ENCODE results near the gene CLSTN1. TPM values are rescaled to one million over a fixed set of nuclear protein-coding genes. Genes with fewer than 3 reads are reported as not detected.

The CLSTN1 gene
- total RNA-seq, 1 donor from 2014 or later = 71.0 TPM

DNA sequence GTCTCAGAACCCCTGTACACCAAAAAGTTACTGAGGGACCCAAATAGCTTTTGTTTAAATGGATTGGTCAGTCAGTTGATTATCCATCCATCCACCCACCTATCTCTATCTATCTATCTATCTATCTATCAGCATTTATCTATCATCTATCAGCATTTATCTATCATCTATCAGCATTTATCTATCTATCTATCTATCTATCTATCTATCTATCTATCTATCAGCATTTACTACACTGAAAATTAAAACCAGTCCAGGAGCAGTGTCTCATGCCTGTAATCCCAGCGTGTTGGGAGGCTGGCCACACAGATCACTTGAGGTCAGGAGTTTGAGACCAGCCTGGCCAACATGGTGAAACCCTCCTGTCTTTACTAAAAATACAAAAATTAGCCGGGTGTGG lies 47.1 kb downstream of the CLSTN1 start:
- Histone ChIP-seq H3K9me3 (no peaks in the 10 kb centered on the region), H3K4me3 (no peak overlapping the region), H3K27ac (no peak overlapping the region), H3K36me3 (peaks cover 8% of the 10 kb centered on the region), H3K4me1 (no peaks in the 10 kb centered on the region), H3K27me3 (no peaks in the 10 kb centered on the region)
- ATAC-seq (no peak), DNase-seq (no peak)
- intact Hi-C loops (cut with DNase I) = no loop called here
- no peak for TF ChIP-seq CTCF (IDR thresholded peaks at IDR 0.05)

DNA sequence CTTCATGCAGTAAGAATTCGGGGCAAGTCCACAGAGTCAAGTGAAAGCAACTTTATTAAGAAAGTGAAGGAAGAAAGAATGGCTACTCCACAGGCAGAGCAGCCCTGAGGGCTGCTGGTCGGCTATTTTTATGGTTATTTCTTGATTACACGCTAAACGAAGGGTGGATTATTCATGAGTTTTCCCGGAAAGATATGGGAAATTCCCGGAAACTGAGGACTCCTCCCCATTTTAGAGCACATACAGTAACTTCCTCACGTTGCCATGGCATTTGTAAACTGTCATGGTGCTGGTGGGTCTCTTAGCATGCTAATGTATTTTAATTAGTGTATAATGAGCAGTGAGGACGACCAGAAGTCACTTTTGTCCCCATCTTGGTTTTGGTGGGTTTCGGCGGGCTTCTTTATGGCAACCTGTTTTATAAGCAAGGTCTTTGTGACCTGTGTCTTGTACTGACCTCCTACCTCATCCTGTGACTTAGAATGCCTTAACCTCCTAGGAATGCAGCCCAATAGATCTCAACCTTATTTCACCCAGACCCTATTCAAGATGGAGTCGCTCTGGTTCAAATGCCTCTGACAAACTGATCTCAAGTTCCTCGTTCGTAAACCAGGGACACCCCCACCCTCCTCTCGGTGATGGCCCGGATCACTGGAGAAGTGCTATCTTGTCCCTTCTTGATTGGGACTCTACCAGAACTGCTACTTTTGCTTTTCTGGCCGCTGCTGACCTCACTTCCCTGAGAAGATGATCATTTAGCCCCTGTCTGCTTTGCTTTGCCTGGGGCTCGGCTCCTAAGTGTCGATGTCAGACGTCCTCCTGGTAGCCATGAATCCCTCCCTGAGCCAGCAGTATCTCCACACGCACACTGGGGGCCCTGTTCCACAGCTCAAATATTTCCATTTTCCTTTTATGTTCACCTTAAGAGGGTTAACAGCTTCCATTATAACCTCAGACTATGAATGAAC lies 48.8 kb downstream of the CLSTN1 start:
- Histone ChIP-seq H3K4me1 (no peaks in the 10 kb centered on the region), H3K27me3 (no peaks in the 10 kb centered on the region), H3K27ac (no peak overlapping the region), H3K9me3 (no peaks in the 10 kb centered on the region), H3K4me3 (no peak overlapping the region), H3K36me3 (peaks cover 8% of the 10 kb centered on the region)
- ATAC-seq (no peak), DNase-seq (no peak)
- TF ChIP-seq CTCF (IDR thresholded peaks at IDR 0.05) = no peak
- intact Hi-C loops (cut with DNase I) = no loop called here

GRCh38 chr1:9770298-9770697 lies 53.5 kb downstream of the CLSTN1 start:
- DNase-seq (no peak), ATAC-seq (no peak)
- Histone ChIP-seq H3K36me3 (peaks cover 8% of the 10 kb centered on the region), H3K4me3 (no peak overlapping the region), H3K9me3 (no peaks in the 10 kb centered on the region), H3K27ac (no peak overlapping the region), H3K27me3 (no peaks in the 10 kb centered on the region), H3K4me1 (no peaks in the 10 kb centered on the region)
- TF ChIP-seq CTCF (IDR thresholded peaks at IDR 0.05) = no peak
- intact Hi-C loops (cut with DNase I) = no loop called here

DNA sequence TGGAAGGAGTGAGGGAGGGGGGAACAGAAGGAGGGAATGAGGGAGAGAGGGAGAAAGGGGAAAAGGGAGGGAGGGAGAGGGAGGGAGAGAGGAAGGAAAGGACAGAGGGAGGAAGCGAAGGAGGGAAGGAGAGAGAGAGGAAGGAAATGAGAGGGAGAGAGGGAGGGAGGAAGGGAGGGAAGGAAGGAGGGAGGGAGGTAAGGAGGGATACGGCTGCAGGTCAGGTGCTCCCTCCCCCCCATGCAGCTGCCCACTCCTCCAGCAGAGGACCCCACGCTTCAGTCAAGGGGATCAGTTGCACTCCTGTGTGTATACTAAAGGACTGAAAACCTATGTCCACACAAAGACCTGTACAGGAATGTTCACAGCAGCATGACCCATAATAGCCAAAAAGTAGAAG lies 54.8 kb downstream of the CLSTN1 start:
- H3K4me1 ChIP-seq = no peaks in the 10 kb centered on the region
- ATAC-seq (no peak), DNase-seq (no peak)
- intact Hi-C loops (cut with DNase I) = no loop called here
- H3K36me3 ChIP-seq = peaks cover 8% of the 10 kb centered on the region
- no peak overlapping the region for H3K4me3 ChIP-seq
- no peak for TF ChIP-seq CTCF (IDR thresholded peaks at IDR 0.05)
- no peak overlapping the region for H3K27ac ChIP-seq
- H3K27me3 ChIP-seq = no peaks in the 10 kb centered on the region
- no peaks in the 10 kb centered on the region for H3K9me3 ChIP-seq

DNA sequence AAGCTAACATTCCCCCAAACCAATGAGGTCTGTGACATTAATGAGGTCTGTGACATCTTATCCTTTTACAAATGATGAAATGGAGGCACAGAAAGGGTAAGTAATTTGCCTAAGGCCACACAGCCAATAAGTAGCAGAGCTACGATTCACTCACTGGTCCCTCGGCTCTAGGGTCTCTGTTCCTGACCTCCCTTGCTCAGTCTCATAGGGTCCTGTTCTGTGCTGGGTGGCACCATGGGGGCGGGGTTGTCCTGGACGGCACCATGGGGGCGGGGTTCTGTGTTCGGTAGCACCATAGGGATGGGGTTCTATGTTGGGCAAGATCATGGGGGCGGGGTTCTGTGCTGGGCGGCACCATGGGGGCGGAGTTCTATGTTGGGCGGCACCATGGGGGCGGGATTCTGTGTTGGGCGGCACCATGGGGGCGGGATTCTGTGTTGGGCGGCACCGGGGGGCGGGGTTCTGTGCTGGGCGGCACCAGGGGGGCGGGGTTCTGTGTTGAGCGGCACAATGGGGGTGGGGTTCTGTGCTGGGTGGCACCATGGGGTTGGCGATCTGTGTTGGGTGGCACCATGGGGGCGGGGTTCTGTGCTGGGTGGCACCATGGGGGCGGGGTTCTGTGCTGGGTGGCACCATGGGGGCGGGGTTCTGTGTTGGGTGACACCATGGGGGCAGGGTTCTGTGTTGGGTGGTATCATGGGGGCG lies 55.6 kb downstream of the CLSTN1 start:
- no peak overlapping the region for H3K4me3 ChIP-seq
- intact Hi-C loops (cut with DNase I) = no loop called here
- no peak for DNase-seq
- H3K4me1 ChIP-seq = no peaks in the 10 kb centered on the region
- no peaks in the 10 kb centered on the region for H3K27me3 ChIP-seq
- H3K36me3 ChIP-seq = peaks cover 8% of the 10 kb centered on the region
- ATAC-seq = no peak
- no peaks in the 10 kb centered on the region for H3K9me3 ChIP-seq
- no peak overlapping the region for H3K27ac ChIP-seq
- TF ChIP-seq CTCF (IDR thresholded peaks at IDR 0.05) = no peak
